Fibroblast of lung (primary cell): ENCODE measurements around the gene FAM222A. TPM values are rescaled to one million over a fixed set of nuclear protein-coding genes. Genes with fewer than 3 reads are reported as not detected.

Experiments used
- DNase-seq, 2 donors: peaks; one replicate each; pipeline versions ENCODE4 v3.0.0 to v3.0.0-alpha.2; 2010; ENCODE audit warnings: low read depth in 2 of 2
- H2AFZ ChIP-seq: 2 replicates; pipeline ENCODE4 v1.5.1; 2012; ENCODE audit warnings: low read length, control low read depth, inconsistent platforms
- H3K27ac ChIP-seq: 2 replicates; pipeline ENCODE4 v1.5.1; 2011; ENCODE audit warnings: low read length, control low read depth; ENCODE audit not compliant: insufficient read depth
- H3K27me3 ChIP-seq: 2 replicates; pipeline ENCODE4 v1.5.1; 2011; ENCODE audit warnings: mild to moderate bottlenecking, low read length; ENCODE audit not compliant: control insufficient read depth, insufficient read depth
- H3K36me3 ChIP-seq: 2 replicates; pipeline ENCODE4 v1.5.1; 2011; ENCODE audit warnings: low read length; ENCODE audit not compliant: control insufficient read depth, insufficient read depth
- H3K4me1 ChIP-seq: 2 replicates; pipeline ENCODE4 v1.5.1; 2011; ENCODE audit warnings: low read length; ENCODE audit not compliant: control insufficient read depth, insufficient read depth; ENCODE audit errors: extremely low read depth
- H3K4me2 ChIP-seq: 2 replicates; pipeline ENCODE4 v1.5.1; 2011; ENCODE audit warnings: low read length, control low read depth; ENCODE audit not compliant: insufficient read depth; ENCODE audit errors: extremely low read depth
- H3K4me3 ChIP-seq, 4 experiments: fragments of 200-600 bp in 1 of 4; sonication (generic) in 1 of 4; replicated peaks in 1 of 4; 2 replicates each; pipeline ENCODE4 v1.5.1; 2011 to 2016; ENCODE audit warnings: low read length in 4 of 4, low read depth in 3 of 4, mild to moderate bottlenecking in 3 of 4, control low read depth in 2 of 4, inconsistent platforms in 1 of 4, mixed read lengths in 1 of 4; ENCODE audit not compliant: insufficient read depth in 1 of 4; ENCODE audit errors: control extremely low read depth in 1 of 4
- H3K79me2 ChIP-seq: 2 replicates; pipeline ENCODE4 v1.5.1; 2012; ENCODE audit warnings: mild to moderate bottlenecking, low read length, inconsistent platforms; ENCODE audit not compliant: control insufficient read depth, insufficient read depth
- H3K9ac ChIP-seq: 2 replicates; pipeline ENCODE4 v1.5.1; 2011; ENCODE audit warnings: mild to moderate bottlenecking, low read length, control low read depth; ENCODE audit not compliant: insufficient read depth
- H3K9me3 ChIP-seq: 2 replicates; pipeline ENCODE4 v1.5.1; 2012; ENCODE audit warnings: low read depth, low read length; ENCODE audit not compliant: control insufficient read depth, insufficient read depth
- H4K20me1 ChIP-seq: 2 replicates; pipeline ENCODE4 v1.5.1; 2011; ENCODE audit warnings: low read length; ENCODE audit not compliant: control insufficient read depth, insufficient read depth; ENCODE audit errors: extremely low read depth
- EZH2 ChIP-seq: IDR thresholded peaks from 2 replicates; pipeline ENCODE4 v1.5.1; 2012; ENCODE audit warnings: low read length, control low read depth, mild to moderate bottlenecking; ENCODE audit errors: missing control alignments
- polyA plus RNA-seq, 2 donors: library from polyadenylated mRNA; depleted of rRNA in 1 of 2; stranded (reverse) in 1 of 2; unstranded in 1 of 2; fragments of >200 nt; gene quantifications; 2 replicates each; pipeline ENCODE4 v1.2.1, GENCODE V29; 2011 to 2012; ENCODE audit warnings: missing spikeins in 1 of 2
- total RNA-seq: library from RNA; depleted of rRNA; stranded (reverse); fragments of >200 nt; gene quantifications from 2 replicates; pipeline ENCODE4 v1.2.1, GENCODE V29; 2014
- TF ChIP-seq, protein P1 (sequence below), 2 donors: IDR thresholded peaks in 1 of 2; conservative IDR thresholded peaks in 1 of 2; 1 replicate in 1 of 2; 2 replicates in 1 of 2; pipeline ENCODE4 v1.5.1; 2011 to 2012; ENCODE audit warnings: low read length in 2 of 2, control low read depth in 1 of 2, inconsistent platforms in 1 of 2, low read depth in 1 of 2, mild to moderate bottlenecking in 1 of 2

Gene FAM222A
- total and polyA plus RNA-seq, 2 donors (not counting 1 experiment from before 2014, with no cell fraction given): 0.05 TPM; not detected in 1

DNA sequence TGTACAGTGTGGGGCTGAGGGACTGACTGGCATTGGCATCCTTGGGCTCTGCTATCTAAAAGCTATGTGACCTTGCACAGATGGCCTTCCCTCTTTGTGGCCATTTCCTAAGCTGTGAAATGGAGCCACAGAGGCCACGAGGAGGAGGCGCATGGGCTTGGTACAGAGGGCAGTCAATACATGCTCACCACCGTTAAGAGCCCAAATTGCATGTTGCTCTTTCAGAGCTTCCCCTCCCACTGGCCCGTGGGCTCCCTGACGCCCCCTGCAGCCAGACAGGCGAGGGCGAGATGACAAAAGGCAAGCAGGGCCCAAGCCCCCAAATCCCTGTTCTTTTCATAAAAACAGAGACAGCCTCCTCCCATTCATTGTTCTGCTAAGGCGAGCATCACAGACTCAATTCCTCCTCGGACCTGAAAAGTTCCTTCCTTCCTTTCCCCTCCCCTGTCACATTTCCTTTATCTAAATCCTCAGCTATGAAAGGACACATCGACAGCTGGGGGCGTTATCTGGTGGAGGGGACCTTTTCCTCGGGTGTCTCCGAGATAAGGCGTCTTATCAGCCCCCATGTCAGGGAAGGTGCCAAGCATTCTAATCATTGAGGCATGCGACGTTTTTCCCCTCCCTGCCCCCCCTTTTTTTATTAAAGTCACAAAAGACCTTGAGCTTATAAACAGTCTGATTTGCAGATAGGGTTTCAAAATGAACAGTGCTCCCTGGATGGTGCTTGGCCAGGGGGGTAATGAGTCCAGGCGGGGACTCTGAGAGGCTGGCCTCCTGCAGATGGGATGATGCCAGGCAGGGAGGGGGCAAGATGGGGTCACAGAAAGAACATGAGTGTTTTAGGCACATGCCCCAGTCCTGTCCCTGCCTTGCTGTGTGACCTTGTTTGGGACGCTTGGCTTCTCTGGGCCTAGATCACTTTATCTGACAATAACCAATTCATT lies 26.4 kb downstream of the FAM222A start:
- no peak for TF ChIP-seq EZH2
- TF ChIP-seq, protein P1, sequence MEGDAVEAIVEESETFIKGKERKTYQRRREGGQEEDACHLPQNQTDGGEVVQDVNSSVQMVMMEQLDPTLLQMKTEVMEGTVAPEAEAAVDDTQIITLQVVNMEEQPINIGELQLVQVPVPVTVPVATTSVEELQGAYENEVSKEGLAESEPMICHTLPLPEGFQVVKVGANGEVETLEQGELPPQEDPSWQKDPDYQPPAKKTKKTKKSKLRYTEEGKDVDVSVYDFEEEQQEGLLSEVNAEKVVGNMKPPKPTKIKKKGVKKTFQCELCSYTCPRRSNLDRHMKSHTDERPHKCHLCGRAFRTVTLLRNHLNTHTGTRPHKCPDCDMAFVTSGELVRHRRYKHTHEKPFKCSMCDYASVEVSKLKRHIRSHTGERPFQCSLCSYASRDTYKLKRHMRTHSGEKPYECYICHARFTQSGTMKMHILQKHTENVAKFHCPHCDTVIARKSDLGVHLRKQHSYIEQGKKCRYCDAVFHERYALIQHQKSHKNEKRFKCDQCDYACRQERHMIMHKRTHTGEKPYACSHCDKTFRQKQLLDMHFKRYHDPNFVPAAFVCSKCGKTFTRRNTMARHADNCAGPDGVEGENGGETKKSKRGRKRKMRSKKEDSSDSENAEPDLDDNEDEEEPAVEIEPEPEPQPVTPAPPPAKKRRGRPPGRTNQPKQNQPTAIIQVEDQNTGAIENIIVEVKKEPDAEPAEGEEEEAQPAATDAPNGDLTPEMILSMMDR (conservative IDR thresholded peaks at IDR 0.05 in 1 of 2, IDR thresholded peaks at IDR 0.05 in 1 of 2; ENCODE audit: low read depth in 1 of 2, low read length in 2 of 2): peak in 1 of 2 donors; percentile 17
- Histone ChIP-seq H3K36me3 (no peaks in the 10 kb centered on the region), H3K4me3 (no peak overlapping the region), H4K20me1 (no peaks in the 10 kb centered on the region), H2AFZ (no peak overlapping the region), H3K9me3 (no peaks in the 10 kb centered on the region), H3K4me2 (no peak overlapping the region), H3K4me1 (no peaks in the 10 kb centered on the region), H3K9ac (no peak overlapping the region), H3K27me3 (peaks cover 1% of the 10 kb centered on the region), H3K79me2 (no peaks in the 10 kb centered on the region), H3K27ac (no peak overlapping the region)
- no peak for DNase-seq

DNA sequence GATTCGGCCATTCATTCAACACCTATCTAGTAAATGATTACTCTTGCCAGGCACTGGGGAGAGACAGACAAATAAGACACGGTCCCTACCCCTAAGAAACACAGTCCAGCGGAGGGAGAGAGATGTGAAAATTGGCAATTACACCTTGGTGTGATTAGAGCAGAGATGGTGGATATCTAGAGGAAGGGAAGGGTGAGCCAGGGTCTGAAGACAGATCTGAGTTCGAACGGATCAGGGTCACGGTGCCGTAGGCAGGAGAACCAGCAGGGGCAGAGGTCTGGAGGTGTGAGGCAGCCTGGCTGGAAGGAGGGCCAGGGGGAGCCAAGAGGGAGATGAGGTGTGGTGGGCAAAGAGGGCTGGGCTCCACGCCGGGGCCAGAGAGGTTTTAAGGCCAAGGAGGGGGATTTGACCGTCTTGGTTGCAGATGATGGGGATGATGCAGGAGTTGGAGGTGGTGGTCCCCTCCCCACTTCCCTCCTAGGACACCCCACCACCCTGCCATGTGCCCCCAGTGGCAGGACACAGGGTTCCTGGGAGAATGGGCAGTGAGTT lies 27.1 kb downstream of the FAM222A start:
- no peaks in the 10 kb centered on the region for H3K27me3 ChIP-seq
- H3K79me2 ChIP-seq: no peaks in the 10 kb centered on the region
- TF ChIP-seq EZH2: no peak
- TF ChIP-seq, protein P1 (conservative IDR thresholded peaks at IDR 0.05 in 1 of 2, IDR thresholded peaks at IDR 0.05 in 1 of 2; ENCODE audit: low read depth in 1 of 2, low read length in 2 of 2): no peak
- H2AFZ ChIP-seq: no peak overlapping the region
- H3K9me3 ChIP-seq: no peaks in the 10 kb centered on the region
- no peaks in the 10 kb centered on the region for H4K20me1 ChIP-seq
- no peak overlapping the region for H3K4me3 ChIP-seq
- no peak for DNase-seq
- H3K27ac ChIP-seq: no peak overlapping the region
- H3K36me3 ChIP-seq: no peaks in the 10 kb centered on the region
- H3K9ac ChIP-seq: no peak overlapping the region
- H3K4me2 ChIP-seq: no peak overlapping the region
- no peaks in the 10 kb centered on the region for H3K4me1 ChIP-seq

DNA sequence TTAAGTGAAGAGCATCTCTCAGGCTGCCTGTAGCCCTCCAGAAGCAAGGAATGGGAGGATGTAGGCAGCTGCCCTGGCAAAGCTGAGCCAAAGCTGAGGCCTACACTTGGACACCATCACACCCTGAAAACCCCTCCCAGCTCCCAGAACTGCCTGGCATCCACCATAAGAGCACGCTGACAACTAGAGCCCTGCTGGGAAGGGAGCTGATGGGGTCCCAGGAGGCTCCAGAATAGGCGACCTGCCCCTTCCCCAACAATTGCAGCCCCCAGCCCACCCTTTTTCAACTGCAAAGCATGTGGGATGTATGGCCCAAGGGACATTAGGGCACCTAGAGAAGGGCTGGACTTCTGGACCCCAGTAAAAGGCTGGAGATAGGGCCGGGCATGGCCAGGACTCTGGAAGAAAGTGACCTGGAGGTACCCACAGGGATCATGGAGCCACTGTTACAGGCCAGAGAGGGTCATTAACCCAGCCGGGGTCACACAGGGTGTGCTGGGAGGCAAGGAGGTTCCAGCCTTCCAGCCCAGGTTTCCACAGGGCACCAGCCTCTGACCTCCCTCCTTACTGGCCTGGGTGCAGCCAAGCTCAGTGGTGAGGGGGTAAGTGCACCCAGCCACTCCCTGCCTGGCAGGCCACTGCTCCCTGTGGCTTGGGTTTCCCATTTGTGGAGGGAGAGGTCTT lies 27.8 kb downstream of the FAM222A start:
- Histone ChIP-seq H3K79me2 (no peaks in the 10 kb centered on the region), H3K4me3 (no peak overlapping the region), H3K27me3 (no peaks in the 10 kb centered on the region), H3K36me3 (no peaks in the 10 kb centered on the region), H3K4me2 (no peak overlapping the region), H2AFZ (no peak overlapping the region), H3K4me1 (no peaks in the 10 kb centered on the region), H3K9me3 (no peaks in the 10 kb centered on the region), H3K27ac (no peak overlapping the region), H3K9ac (no peak overlapping the region), H4K20me1 (no peaks in the 10 kb centered on the region)
- DNase-seq: no peak
- TF ChIP-seq, protein P1 (conservative IDR thresholded peaks at IDR 0.05 in 1 of 2, IDR thresholded peaks at IDR 0.05 in 1 of 2; ENCODE audit: low read depth in 1 of 2, low read length in 2 of 2): no peak
- TF ChIP-seq EZH2: no peak
